HCT116 (cell line): ENCODE results near the gene MED31.

Experiments
- CEBPB ChIP-seq: IDR thresholded peaks from 2 replicates; pipeline ENCODE4 v1.6.1; 2012; ENCODE audit warnings: low read depth
- CTCF ChIP-seq, 3 experiments: fragments of 200-600 bp in 1 of 3; sonication (generic) in 1 of 3; IDR thresholded peaks in 2 of 3; conservative IDR thresholded peaks in 1 of 3; 2 replicates each; pipeline ENCODE4 v1.5.1; 2012 to 2017; ENCODE audit warnings: low read depth in 2 of 3, low read length in 2 of 3, antibody characterized with exemption in 1 of 3, borderline replicate concordance in 1 of 3, control low read depth in 1 of 3, mild to moderate bottlenecking in 1 of 3, mixed read lengths in 1 of 3, mixed run types in 1 of 3, moderate library complexity in 1 of 3; ENCODE audit not compliant: insufficient read depth in 1 of 3
- EZH2 ChIP-seq: fragments of 200-600 bp; sonication (generic); IDR thresholded peaks from 2 replicates; pipeline ENCODE4 v1.6.1; 2017; ENCODE audit warnings: antibody characterized with exemption, mixed run types
- EZH2phosphoT487 ChIP-seq: fragments of 200-600 bp; IDR thresholded peaks from 2 replicates; pipeline ENCODE4 v1.6.1; 2018; ENCODE audit warnings: antibody characterized with exemption, borderline replicate concordance
- FOSL1 ChIP-seq: IDR thresholded peaks from 2 replicates; pipeline ENCODE4 v1.6.1; 2012; ENCODE audit warnings: low read depth
- JUND ChIP-seq: IDR thresholded peaks from 2 replicates; pipeline ENCODE4 v1.6.1; 2012
- POLR2A ChIP-seq: IDR thresholded peaks from 2 replicates; pipeline ENCODE4 v1.7.0; 2011; ENCODE audit warnings: borderline replicate concordance; ENCODE audit not compliant: insufficient read depth, insufficient read length; ENCODE audit errors: extremely low read depth
- REST ChIP-seq: IDR thresholded peaks from 2 replicates; pipeline ENCODE4 v1.6.1; 2012; ENCODE audit warnings: low read depth
- ZBTB33 ChIP-seq: IDR thresholded peaks from 2 replicates; pipeline ENCODE4 v1.6.1; 2011; ENCODE audit warnings: mild to moderate bottlenecking, low read length, moderate library complexity; ENCODE audit not compliant: insufficient replicate concordance; ENCODE audit errors: extremely low read depth

- TF ChIP-seq EZH2phosphoT487 (no peak), REST (no peak), JUND (no peak), CTCF (IDR thresholded peaks at IDR 0.05 in 2 of 3, conservative IDR thresholded peaks at IDR 0.05 in 1 of 3; ENCODE audit: borderline replicate concordance in 1 of 3, insufficient read depth in 1 of 3, low read depth in 2 of 3, low read length in 2 of 3) (no peak), POLR2A (no peak), CEBPB (no peak), FOSL1 (no peak), ZBTB33 (no peak), EZH2 (no peak)
Observed at GRCh38 chr17:6681176-6681575, 29.8 kb upstream of the MED31 start.
